Uterus (tissue), 4 donors: Measurements from ENCODE around the gene SYCE3. TPM values are rescaled to one million over a fixed set of nuclear protein-coding genes. Genes with fewer than 3 reads are reported as not detected.

Experiments
- DNase-seq, 2 donors: peaks; one replicate each; pipeline ENCODE4 v3.0.0-alpha.2; 2019 to 2020
- H3K27ac ChIP-seq, 2 donors: fragments of 200-600 bp; sonication (generic); 1 replicate in 1 of 2; 2 replicates in 1 of 2; pipeline ENCODE4 v1.5.1; 2016 to 2018
- H3K27me3 ChIP-seq, 2 donors: fragments of 200-600 bp; sonication (generic); one replicate each; pipeline ENCODE4 v1.5.1; 2018 to 2019; ENCODE audit warnings: control low read depth in 1 of 2
- H3K36me3 ChIP-seq, 2 donors: fragments of 200-600 bp; sonication (generic); one replicate each; pipeline ENCODE4 v1.5.1; 2019; ENCODE audit warnings: control low read depth in 1 of 2
- H3K4me1 ChIP-seq, 2 donors: fragments of 200-600 bp; sonication (generic); one replicate each; pipeline ENCODE4 v1.5.1; 2018 to 2019; ENCODE audit warnings: control low read depth in 1 of 2
- H3K4me3 ChIP-seq, 2 donors: fragments of 200-600 bp; sonication (generic); 1 replicate in 1 of 2; 2 replicates in 1 of 2; pipeline ENCODE4 v1.5.1; 2018 to 2019; ENCODE audit warnings: mild to moderate bottlenecking in 1 of 2
- H3K9me3 ChIP-seq, 2 donors: fragments of 200-600 bp; sonication (generic); one replicate each; pipeline ENCODE4 v1.5.1; 2019; ENCODE audit warnings: control low read depth in 1 of 2
- POLR2A ChIP-seq, 2 donors: fragments of 450-650 bp; IDR thresholded peaks; one replicate each; pipeline ENCODE4 v1.6.1; 2016; ENCODE audit warnings: antibody characterized with exemption in 2 of 2, mild to moderate bottlenecking in 1 of 2, moderate library complexity in 1 of 2
- intact Hi-C: fragments of 100-400 bp; cut with DNase I; formaldehyde crosslinking; loops from one replicate; pipeline ENCODE4 v1.15.1; 2023; ENCODE audit warnings: low total_unique reads
- total RNA-seq, 4 donors: library from RNA; depleted of rRNA in 3 of 4; stranded (reverse); fragments of >200 nt in 3 of 4; gene quantifications; one replicate each; pipeline versions ENCODE4 v1.1.0 to v1.2.4, GENCODE V29; 2014 to 2023
- TF ChIP-seq, protein P1 (sequence below), 4 experiments: fragments of 200-600 bp in 2 of 4; fragments of 450-650 bp in 2 of 4; sonication (generic) in 2 of 4; IDR thresholded peaks; one replicate each; pipeline ENCODE4 v1.5.1; 2016 to 2019; ENCODE audit warnings: antibody characterized with exemption in 4 of 4, mild to moderate bottlenecking in 2 of 4, moderate library complexity in 1 of 4
- donor health status: DM: yes; HTN: yes; CAD: no.

The SYCE3 gene
- total RNA-seq, 4 donors from 2014 or later = not detected

DNA sequence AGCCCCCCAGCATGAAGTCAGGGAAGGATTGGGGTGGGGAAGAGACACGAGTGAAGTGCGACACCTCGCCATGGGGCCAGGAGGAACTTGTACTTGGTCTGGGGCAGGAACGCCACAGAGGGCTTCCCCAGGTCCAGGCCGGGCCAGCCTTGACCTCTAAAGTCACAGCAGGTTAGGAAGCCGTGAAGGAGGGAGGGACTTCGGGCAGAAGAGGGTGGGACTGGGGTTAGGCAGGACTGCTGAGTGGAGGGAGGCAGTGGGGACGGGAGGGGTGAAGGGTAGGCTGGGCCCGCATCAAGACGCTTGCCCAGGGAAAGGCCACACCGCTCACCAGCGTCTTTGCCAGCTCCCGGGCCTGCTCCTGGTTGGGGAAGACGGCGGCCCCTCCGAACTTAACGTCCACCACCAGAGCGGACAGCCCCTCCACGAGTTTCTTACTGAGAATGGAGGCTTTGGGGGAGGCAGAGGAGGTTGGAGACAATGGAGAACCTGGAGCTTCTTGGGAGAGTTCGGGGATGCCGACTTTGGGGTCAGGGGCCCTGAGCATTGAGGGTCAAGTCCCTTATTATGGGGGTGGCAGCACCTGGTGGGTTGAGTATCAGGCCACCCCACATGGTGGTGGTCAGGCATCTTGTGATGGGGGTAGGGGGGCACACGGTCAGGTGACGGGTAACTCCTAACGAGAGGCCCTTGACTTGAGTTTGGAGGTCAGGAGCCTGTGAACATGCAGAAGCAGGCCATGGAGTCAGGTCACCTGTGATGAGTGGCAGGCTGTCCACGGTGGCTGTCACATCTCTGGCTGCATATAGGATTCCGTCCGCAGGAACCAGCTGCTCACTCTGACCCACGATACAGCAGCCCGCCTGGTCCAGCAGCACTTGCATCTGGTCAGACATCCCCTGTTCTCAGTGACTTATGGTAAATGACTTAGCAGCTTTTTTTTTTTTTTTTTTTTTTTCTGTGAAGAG lies 35.6 kb downstream of the SYCE3 start:
- H3K4me3 ChIP-seq = peak overlapping the region; percentile 72 to 83
- peaks cover 0 to 11% of the 10 kb centered on the region in 2 donors for H3K4me1 ChIP-seq
- peaks cover 0 to 16% of the 10 kb centered on the region in 2 donors for H3K27me3 ChIP-seq
- TF ChIP-seq POLR2A (IDR thresholded peaks at IDR 0.05) = no peak
- TF ChIP-seq, protein P1, sequence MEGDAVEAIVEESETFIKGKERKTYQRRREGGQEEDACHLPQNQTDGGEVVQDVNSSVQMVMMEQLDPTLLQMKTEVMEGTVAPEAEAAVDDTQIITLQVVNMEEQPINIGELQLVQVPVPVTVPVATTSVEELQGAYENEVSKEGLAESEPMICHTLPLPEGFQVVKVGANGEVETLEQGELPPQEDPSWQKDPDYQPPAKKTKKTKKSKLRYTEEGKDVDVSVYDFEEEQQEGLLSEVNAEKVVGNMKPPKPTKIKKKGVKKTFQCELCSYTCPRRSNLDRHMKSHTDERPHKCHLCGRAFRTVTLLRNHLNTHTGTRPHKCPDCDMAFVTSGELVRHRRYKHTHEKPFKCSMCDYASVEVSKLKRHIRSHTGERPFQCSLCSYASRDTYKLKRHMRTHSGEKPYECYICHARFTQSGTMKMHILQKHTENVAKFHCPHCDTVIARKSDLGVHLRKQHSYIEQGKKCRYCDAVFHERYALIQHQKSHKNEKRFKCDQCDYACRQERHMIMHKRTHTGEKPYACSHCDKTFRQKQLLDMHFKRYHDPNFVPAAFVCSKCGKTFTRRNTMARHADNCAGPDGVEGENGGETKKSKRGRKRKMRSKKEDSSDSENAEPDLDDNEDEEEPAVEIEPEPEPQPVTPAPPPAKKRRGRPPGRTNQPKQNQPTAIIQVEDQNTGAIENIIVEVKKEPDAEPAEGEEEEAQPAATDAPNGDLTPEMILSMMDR (IDR thresholded peaks at IDR 0.05) = no peak
- intact Hi-C loops = no loop called here
- peak in 1 of 2 donors; percentile 43 for DNase-seq
- no peaks in the 10 kb centered on the region for H3K36me3 ChIP-seq
- H3K27ac ChIP-seq = peak overlapping the region; percentile 86 to 88
- H3K9me3 ChIP-seq = no peaks in the 10 kb centered on the region

DNA sequence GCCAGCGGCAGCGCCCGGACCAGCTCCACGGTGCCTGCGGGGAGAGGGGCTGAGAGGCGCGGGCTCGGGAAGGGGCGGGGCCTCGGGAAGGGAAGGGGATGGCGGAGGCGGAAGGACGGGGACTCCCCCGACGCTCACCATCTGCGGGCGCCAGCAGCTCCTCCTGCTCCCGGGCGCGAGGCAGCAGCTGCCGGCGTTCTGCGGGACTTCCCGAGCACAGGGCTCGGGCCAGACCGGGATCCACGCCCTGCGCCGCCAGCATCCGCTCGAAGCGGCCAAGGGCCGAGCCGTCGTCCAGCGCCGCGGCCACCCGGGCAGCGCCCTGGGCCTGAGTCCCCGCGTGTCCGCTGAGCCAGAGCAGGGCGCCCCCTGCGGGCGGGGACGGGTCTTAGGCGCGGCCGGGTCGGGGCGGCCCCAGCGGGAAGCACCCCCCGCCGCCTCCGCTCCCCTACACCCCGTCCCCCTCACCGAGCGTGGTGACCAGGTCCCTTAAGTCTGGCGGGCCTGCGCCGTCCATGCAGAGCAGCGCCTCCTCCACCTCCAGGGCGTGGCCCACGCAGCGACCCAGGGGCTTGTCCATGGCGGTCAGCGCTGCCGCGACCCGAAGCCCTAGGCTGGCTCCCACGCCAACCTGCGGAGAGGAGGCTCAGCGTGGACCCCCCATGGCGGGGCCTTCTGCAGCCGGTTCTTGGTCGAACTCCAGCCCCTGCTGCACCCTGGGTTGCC lies 36.4 kb downstream of the SYCE3 start:
- Histone ChIP-seq H3K27ac (peak overlapping the region; percentile 86 to 88), H3K9me3 (no peaks in the 10 kb centered on the region), H3K27me3 (peaks cover 0 to 16% of the 10 kb centered on the region in 2 donors), H3K4me1 (peaks cover 0 to 10% of the 10 kb centered on the region in 2 donors), H3K4me3 (peak overlapping the region; percentile 72 to 83), H3K36me3 (no peaks in the 10 kb centered on the region)
- intact Hi-C loops = no loop called here
- TF ChIP-seq POLR2A (IDR thresholded peaks at IDR 0.05) = no peak
- TF ChIP-seq, protein P1 (IDR thresholded peaks at IDR 0.05) = peak; percentile 39 to 68 (median 60)
- DNase-seq = peak; percentile 78 to 80

DNA sequence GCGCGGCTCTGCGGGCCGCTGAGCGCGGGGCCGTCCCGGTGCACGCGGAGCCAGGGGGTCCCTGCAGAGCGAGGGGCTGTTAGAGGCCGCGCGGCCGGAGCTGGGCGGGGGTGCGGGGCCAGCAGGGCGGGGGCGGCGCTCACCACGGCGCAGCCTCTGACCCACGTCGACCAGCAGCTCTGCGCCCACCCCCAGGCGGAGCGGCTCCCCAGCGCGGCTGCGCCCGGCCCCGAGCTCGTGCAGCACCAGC lies 36.9 kb downstream of the SYCE3 start:
- peak overlapping the region; percentile 72 to 83 for H3K4me3 ChIP-seq
- intact Hi-C loops = no loop called here
- no peaks in the 10 kb centered on the region for H3K36me3 ChIP-seq
- H3K9me3 ChIP-seq = no peaks in the 10 kb centered on the region
- peaks cover 0 to 5% of the 10 kb centered on the region in 2 donors for H3K4me1 ChIP-seq
- DNase-seq = no peak
- peak overlapping the region; percentile 86 to 88 for H3K27ac ChIP-seq
- no peak for TF ChIP-seq POLR2A (IDR thresholded peaks at IDR 0.05)
- TF ChIP-seq, protein P1 (IDR thresholded peaks at IDR 0.05) = peak in 1 of 4 experiments; percentile 49
- H3K27me3 ChIP-seq = peaks cover 0 to 13% of the 10 kb centered on the region in 2 donors

DNA sequence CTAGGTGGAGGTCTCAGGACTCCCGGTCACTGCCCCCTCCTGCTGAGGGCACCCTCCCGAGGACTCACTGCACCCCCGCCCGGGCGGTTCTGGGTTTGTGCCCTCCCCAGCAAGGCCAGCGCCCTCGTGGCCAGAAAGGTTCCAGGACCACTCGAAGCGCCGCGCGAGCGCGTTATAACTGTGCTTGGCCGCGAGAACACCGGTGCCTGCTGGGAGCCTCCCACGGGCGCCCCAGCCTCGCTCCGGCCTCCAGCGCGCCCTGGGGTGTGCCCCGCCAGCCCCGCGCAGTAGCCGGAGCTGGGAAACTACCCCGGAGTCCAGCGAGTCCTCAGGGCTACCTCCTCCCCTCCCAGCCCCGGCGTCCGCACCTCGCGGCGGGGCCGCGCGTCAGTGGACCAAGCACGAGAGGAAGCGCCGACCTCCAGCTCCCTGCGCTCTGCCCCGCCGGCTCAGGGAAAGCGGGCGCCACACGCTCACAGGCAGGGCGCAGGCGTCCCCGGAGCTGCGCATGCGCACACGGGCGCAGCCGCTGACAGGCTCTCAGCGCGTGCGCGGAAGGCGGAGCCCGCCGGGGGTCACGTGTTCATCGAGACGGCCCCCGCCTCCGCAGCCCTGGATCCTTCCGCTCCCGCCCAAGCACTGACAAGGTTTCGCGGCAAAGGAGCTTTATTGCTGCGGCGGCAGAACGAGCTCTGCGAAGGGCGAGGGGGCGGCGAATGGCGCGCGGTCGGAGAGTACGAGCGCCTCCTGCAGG lies 37.4 kb downstream of the SYCE3 start, which contains the start of gene SCO2:
TSS of gene SCO2 (minus strand) at position 495 of the 754 bp plus-strand sequence. CDS start 1,187 bp downstream, outside the sequence.
- Histone ChIP-seq H3K27ac (peak within 1 kb of the TSS; percentile 86 to 88), H3K9me3 (no peaks in the 10 kb centered on the region), H3K4me1 (no peaks in the 10 kb centered on the region), H3K36me3 (no peaks in the 10 kb centered on the region), H3K27me3 (peaks cover 0 to 8% of the 10 kb centered on the region in 2 donors), H3K4me3 (peak within 1 kb of the TSS; percentile 72 to 83)
- TF ChIP-seq, protein P1 (IDR thresholded peaks at IDR 0.05) = peak in 3 of 4 experiments; percentile 16 to 55 (median 53)
- TF ChIP-seq POLR2A (IDR thresholded peaks at IDR 0.05) = peak; percentile 68 to 80
- intact Hi-C loops = no loop called here
- peak; percentile 97 for DNase-seq
